Measurements from ENCODE around the gene PARM1. TPM values are rescaled to one million over a fixed set of nuclear protein-coding genes. Genes with fewer than 3 reads are reported as not detected.

PARM1 gene
- total RNA-seq, 1 experiment from 2014 or later: not detected

GRCh38 chr4:74926007-74926406, 6.9 kb upstream of the PARM1 start:
- H3K4me1 ChIP-seq (replicated peaks): no peaks in the 10 kb centered on the region
- no peak for DNase-seq (ENCODE audit: low read depth in 1 of 2, low spot score in 2 of 2)
- H3K27ac ChIP-seq: no peak overlapping the region
- H3K9me3 ChIP-seq (replicated peaks): no peaks in the 10 kb centered on the region
- H3K27me3 ChIP-seq (replicated peaks): peaks cover 3% of the 10 kb centered on the region; the same call in 1 of the 2 replicates
- no peak overlapping the region for H3K4me3 ChIP-seq
- H3K36me3 ChIP-seq: no peaks in the 10 kb centered on the region

GRCh38 chr4:74930162-74930561, 2.8 kb upstream of the PARM1 start:
- DNase-seq (ENCODE audit: low read depth in 1 of 2, low spot score in 2 of 2): no peak
- Histone ChIP-seq H3K4me1 (replicated peaks) (peaks cover 14% of the 10 kb centered on the region), H3K36me3 (no peaks in the 10 kb centered on the region), H3K9me3 (replicated peaks) (0 out of 2 replicates have a peak, but pooled peaks cover 3% of the 10 kb centered on the region), H3K4me3 (no peak overlapping the region), H3K27me3 (replicated peaks) (peaks cover 41% of the 10 kb centered on the region), H3K27ac (no peak overlapping the region)

GRCh38 chr4:74931376-74931775, 1.5 kb upstream of the PARM1 start:
- no peak overlapping the region for H3K27ac ChIP-seq
- peaks cover 14% of the 10 kb centered on the region for H3K4me1 ChIP-seq (replicated peaks)
- H3K36me3 ChIP-seq: no peaks in the 10 kb centered on the region
- H3K9me3 ChIP-seq (replicated peaks): 0 out of 2 replicates have a peak, but pooled peaks cover 3% of the 10 kb centered on the region
- peaks cover 46% of the 10 kb centered on the region for H3K27me3 ChIP-seq (replicated peaks)
- no peak overlapping the region for H3K4me3 ChIP-seq
- no peak for DNase-seq (ENCODE audit: low read depth in 1 of 2, low spot score in 2 of 2)

- H3K27me3 ChIP-seq (replicated peaks): peaks cover 46% of the 10 kb centered on the region
- DNase-seq (ENCODE audit: low read depth in 1 of 2, low spot score in 2 of 2): no peak
- H3K36me3 ChIP-seq: no peaks in the 10 kb centered on the region
- H3K9me3 ChIP-seq (replicated peaks): 0 out of 2 replicates have a peak, but pooled peaks cover 3% of the 10 kb centered on the region
- H3K4me1 ChIP-seq (replicated peaks): peaks cover 14% of the 10 kb centered on the region
- no peak overlapping the region for H3K4me3 ChIP-seq
- H3K27ac ChIP-seq: no peak overlapping the region
These were observed 906 bp upstream of the PARM1 start for GRCh38 chr4:74932010-74932409.

GRCh38 chr4:74933562-74934015, 673 bp downstream of the PARM1 start:
- H3K4me1 ChIP-seq (replicated peaks): peaks cover 14% of the 10 kb centered on the region
- no peaks in the 10 kb centered on the region for H3K36me3 ChIP-seq

GRCh38 chr4:74934016-74934831, 1.3 kb downstream of the PARM1 start:
- Histone ChIP-seq H3K27ac (no peak overlapping the region), H3K36me3 (no peaks in the 10 kb centered on the region), H3K4me3 (no peak overlapping the region), H3K4me1 (replicated peaks) (peaks cover 14% of the 10 kb centered on the region), H3K9me3 (replicated peaks) (0 out of 2 replicates have a peak, but pooled peaks cover 3% of the 10 kb centered on the region), H3K27me3 (replicated peaks) (peaks cover 54% of the 10 kb centered on the region)
- peak in 1 of 2 experiments; percentile 4 for DNase-seq (ENCODE audit: low read depth in 1 of 2, low spot score in 2 of 2)

More at GRCh38 chr4:74933562-74934015, 673 bp downstream of the PARM1 start:
- no peak overlapping the region; the same call in 1 of the 2 replicates for H3K4me3 ChIP-seq
- H3K27me3 ChIP-seq (replicated peaks): peaks cover 54% of the 10 kb centered on the region
- no peak for DNase-seq (ENCODE audit: low read depth in 1 of 2, low spot score in 2 of 2)
- 0 out of 2 replicates have a peak, but pooled peaks cover 3% of the 10 kb centered on the region for H3K9me3 ChIP-seq (replicated peaks)
- no peak overlapping the region for H3K27ac ChIP-seq

- no peak for DNase-seq (ENCODE audit: low read depth in 1 of 2, low spot score in 2 of 2)
- no peak overlapping the region for H3K4me3 ChIP-seq
These were observed 2.0 kb downstream of the PARM1 start for GRCh38 chr4:74934888-74935287.

GRCh38 chr4:74941123-74941522, 8.2 kb downstream of the PARM1 start:
- no peak overlapping the region for H3K27ac ChIP-seq
- no peaks in the 10 kb centered on the region for H3K36me3 ChIP-seq
- no peak for DNase-seq (ENCODE audit: low read depth in 1 of 2, low spot score in 2 of 2)
- H3K4me1 ChIP-seq (replicated peaks): no peaks in the 10 kb centered on the region
- H3K4me3 ChIP-seq: no peak overlapping the region
- peaks cover 8% of the 10 kb centered on the region; the same call in 1 of the 2 replicates for H3K27me3 ChIP-seq (replicated peaks)
- no peaks in the 10 kb centered on the region; the same call in 1 of the 2 replicates for H3K9me3 ChIP-seq (replicated peaks)

More at GRCh38 chr4:74934888-74935287, 2.0 kb downstream of the PARM1 start:
- Histone ChIP-seq H3K9me3 (replicated peaks) (0 out of 2 replicates have a peak, but pooled peaks cover 3% of the 10 kb centered on the region), H3K27me3 (replicated peaks) (peaks cover 52% of the 10 kb centered on the region), H3K27ac (no peak overlapping the region), H3K4me1 (replicated peaks) (peaks cover 14% of the 10 kb centered on the region), H3K36me3 (no peaks in the 10 kb centered on the region)

- no peak for DNase-seq (ENCODE audit: low read depth in 1 of 2, low spot score in 2 of 2)
- Histone ChIP-seq H3K4me3 (no peak overlapping the region), H3K27me3 (replicated peaks) (peaks cover 8% of the 10 kb centered on the region; the same call in 1 of the 2 replicates), H3K36me3 (no peaks in the 10 kb centered on the region), H3K4me1 (replicated peaks) (no peaks in the 10 kb centered on the region), H3K9me3 (replicated peaks) (no peaks in the 10 kb centered on the region; the same call in 1 of the 2 replicates), H3K27ac (no peak overlapping the region)
These were observed 9.5 kb downstream of the PARM1 start for GRCh38 chr4:74942251-74942917.

- no peaks in the 10 kb centered on the region for H3K4me1 ChIP-seq (replicated peaks)
- no peak for DNase-seq (ENCODE audit: low read depth in 1 of 2, low spot score in 2 of 2)
- H3K27ac ChIP-seq: no peak overlapping the region
- H3K27me3 ChIP-seq (replicated peaks): peaks cover 5% of the 10 kb centered on the region; the same call in 1 of the 2 replicates
- no peaks in the 10 kb centered on the region for H3K36me3 ChIP-seq
- H3K4me3 ChIP-seq: no peak overlapping the region
- no peaks in the 10 kb centered on the region; the same call in 1 of the 2 replicates for H3K9me3 ChIP-seq (replicated peaks)
These were observed 10.0 kb downstream of the PARM1 start for GRCh38 chr4:74942918-74943253.

GRCh38 chr4:74944354-74944793, 11.5 kb downstream of the PARM1 start:
- no peaks in the 10 kb centered on the region; the same call in 1 of the 2 replicates for H3K9me3 ChIP-seq (replicated peaks)
- no peak overlapping the region for H3K4me3 ChIP-seq
- H3K27ac ChIP-seq: no peak overlapping the region
- H3K36me3 ChIP-seq: no peaks in the 10 kb centered on the region
- H3K4me1 ChIP-seq (replicated peaks): no peaks in the 10 kb centered on the region
- no peak for DNase-seq (ENCODE audit: low read depth in 1 of 2, low spot score in 2 of 2)
- H3K27me3 ChIP-seq (replicated peaks): no peaks in the 10 kb centered on the region

- Histone ChIP-seq H3K9me3 (replicated peaks) (no peaks in the 10 kb centered on the region; the same call in 1 of the 2 replicates), H3K27me3 (replicated peaks) (no peaks in the 10 kb centered on the region), H3K4me3 (no peak overlapping the region), H3K27ac (no peak overlapping the region), H3K4me1 (replicated peaks) (no peaks in the 10 kb centered on the region), H3K36me3 (no peaks in the 10 kb centered on the region)
- DNase-seq (ENCODE audit: low read depth in 1 of 2, low spot score in 2 of 2): no peak
These were observed 13.3 kb downstream of the PARM1 start for GRCh38 chr4:74946196-74946595.

- Histone ChIP-seq H3K36me3 (no peaks in the 10 kb centered on the region), H3K4me1 (replicated peaks) (no peaks in the 10 kb centered on the region), H3K9me3 (replicated peaks) (no peaks in the 10 kb centered on the region; the same call in 1 of the 2 replicates), H3K4me3 (no peak overlapping the region), H3K27ac (no peak overlapping the region), H3K27me3 (replicated peaks) (no peaks in the 10 kb centered on the region)
- DNase-seq (ENCODE audit: low read depth in 1 of 2, low spot score in 2 of 2): no peak
These were observed 14.9 kb downstream of the PARM1 start for GRCh38 chr4:74947798-74948197.

GRCh38 chr4:74948236-74948635, 15.3 kb downstream of the PARM1 start:
- H3K27me3 ChIP-seq (replicated peaks): no peaks in the 10 kb centered on the region
- no peak for DNase-seq (ENCODE audit: low read depth in 1 of 2, low spot score in 2 of 2)
- H3K27ac ChIP-seq: no peak overlapping the region
- no peaks in the 10 kb centered on the region for H3K36me3 ChIP-seq
- H3K4me1 ChIP-seq (replicated peaks): no peaks in the 10 kb centered on the region
- H3K4me3 ChIP-seq: no peak overlapping the region
- H3K9me3 ChIP-seq (replicated peaks): no peaks in the 10 kb centered on the region; the same call in 1 of the 2 replicates
